Stimulated activated effector memory CD8-positive, alpha-beta T cell treated with anti-CD3 and anti-CD28 coated beads, Interleukin-12 subunit alpha, Interleukin-12 subunit beta, amount 100 ng/mL, for 72 hours (primary cell): Measurements from ENCODE around the gene TRIM39.

Experiments used
- ATAC-seq: fragments of 150-1000 bp; cut with Tn5 transposase; 2 replicates; pipeline ENCODE4 v1.10.0; 2021
- DNase-seq, 2 donors: peaks; one replicate each; pipeline ENCODE4 v3.0.0; 2021 to 2022; ENCODE audit warnings: low spot score in 2 of 2
- H3K27ac Mint-ChIP-seq: one replicate; pipeline ENCODE4 v1.8.0; 2022; ENCODE audit warnings: mild to moderate bottlenecking, mixed read lengths
- H3K36me3 Mint-ChIP-seq: one replicate; pipeline ENCODE4 v1.8.0; 2022; ENCODE audit warnings: mild to moderate bottlenecking, mixed read lengths
- H3K4me1 Mint-ChIP-seq: one replicate; pipeline ENCODE4 v1.8.0; 2022; ENCODE audit warnings: mixed read lengths
- H3K4me3 Mint-ChIP-seq: one replicate; pipeline ENCODE4 v1.8.0; 2022; ENCODE audit warnings: mild to moderate bottlenecking, mixed read lengths
- H3K9me3 Mint-ChIP-seq: one replicate; pipeline ENCODE4 v1.8.0; 2022; ENCODE audit warnings: mixed read lengths

Gene TRIM39

DNA sequence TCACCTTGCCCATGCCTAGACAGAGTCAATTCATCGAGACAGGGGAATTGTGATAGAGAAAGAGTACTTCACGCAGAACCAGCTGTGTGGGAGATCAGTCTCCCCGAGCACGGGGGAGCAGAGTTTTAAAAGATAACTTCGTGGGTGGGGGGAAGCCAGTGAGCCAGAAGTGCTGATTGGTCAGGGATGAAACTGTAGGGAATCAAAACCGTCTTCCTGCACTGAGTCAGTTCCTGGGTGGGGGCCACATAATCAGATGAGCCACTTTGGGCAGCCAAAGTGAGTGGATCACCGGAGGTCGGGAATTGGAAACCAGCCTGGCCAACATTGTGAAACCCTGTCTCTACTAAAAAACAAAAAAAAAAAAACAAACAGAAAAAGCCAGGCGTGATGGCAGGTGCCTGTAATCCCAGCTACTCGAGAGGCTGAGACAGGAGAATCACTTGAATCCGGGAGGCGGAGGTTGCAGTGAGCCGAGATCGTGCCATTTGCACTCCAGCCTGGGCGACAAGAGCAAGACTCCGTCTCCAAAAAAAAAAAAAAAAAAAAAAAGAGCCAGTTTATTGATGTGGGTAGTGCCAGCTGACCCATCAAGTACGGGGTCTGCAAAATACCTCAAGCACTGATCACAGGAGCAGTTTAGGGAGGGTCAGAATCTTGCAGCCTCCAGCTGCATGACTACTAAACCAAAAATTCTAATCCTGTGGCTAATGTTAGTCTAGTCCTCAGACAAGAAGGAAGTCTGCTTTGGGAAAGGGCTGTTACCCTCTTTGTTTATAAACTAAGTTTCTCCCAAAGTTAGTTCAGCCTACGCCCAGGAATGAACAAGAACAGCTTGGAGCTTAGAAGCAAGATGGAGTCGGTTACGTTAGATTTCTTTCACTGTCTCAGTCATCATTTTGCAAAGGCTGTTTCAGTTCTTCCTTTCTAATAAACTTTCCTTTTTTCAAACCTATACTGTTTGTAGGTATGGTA lies 3.9 kb upstream of the TRIM39 start:
- Mint-ChIP-seq H3K9me3 (no peaks in the 10 kb centered on the region), H3K4me1 (peaks cover 63% of the 10 kb centered on the region), H3K27ac (peak overlapping the region; percentile 85), H3K36me3 (peaks cover 74% of the 10 kb centered on the region), H3K4me3 (peak overlapping the region; percentile 90)
- ATAC-seq (no peak), DNase-seq (peak in 1 of 2 donors; percentile 56)

DNA sequence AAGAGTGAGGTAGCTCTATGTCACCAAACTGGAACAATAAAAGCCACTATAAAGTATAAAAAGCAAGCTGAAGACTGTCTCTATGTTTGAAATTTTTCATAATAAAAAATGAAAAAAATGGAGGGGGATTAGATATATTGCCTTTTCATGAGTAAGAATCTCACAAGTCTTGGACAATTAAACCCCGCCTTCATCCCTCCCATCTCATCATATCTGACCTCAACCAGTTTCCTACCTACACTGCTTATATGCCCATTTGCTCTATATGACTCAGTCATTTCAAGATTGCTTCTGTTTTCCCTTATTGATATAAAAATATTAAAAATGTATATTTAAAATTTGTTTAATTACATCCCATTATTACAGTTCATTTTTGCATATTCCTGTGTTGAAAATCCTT lies 2.9 kb upstream of the TRIM39 start:
- peaks cover 53% of the 10 kb centered on the region for H3K4me1 Mint-ChIP-seq
- no peak for DNase-seq
- no peak for ATAC-seq
- peak overlapping the region; percentile 90 for H3K4me3 Mint-ChIP-seq
- peaks cover 71% of the 10 kb centered on the region for H3K36me3 Mint-ChIP-seq
- H3K27ac Mint-ChIP-seq: no peak overlapping the region
- no peaks in the 10 kb centered on the region for H3K9me3 Mint-ChIP-seq

DNA sequence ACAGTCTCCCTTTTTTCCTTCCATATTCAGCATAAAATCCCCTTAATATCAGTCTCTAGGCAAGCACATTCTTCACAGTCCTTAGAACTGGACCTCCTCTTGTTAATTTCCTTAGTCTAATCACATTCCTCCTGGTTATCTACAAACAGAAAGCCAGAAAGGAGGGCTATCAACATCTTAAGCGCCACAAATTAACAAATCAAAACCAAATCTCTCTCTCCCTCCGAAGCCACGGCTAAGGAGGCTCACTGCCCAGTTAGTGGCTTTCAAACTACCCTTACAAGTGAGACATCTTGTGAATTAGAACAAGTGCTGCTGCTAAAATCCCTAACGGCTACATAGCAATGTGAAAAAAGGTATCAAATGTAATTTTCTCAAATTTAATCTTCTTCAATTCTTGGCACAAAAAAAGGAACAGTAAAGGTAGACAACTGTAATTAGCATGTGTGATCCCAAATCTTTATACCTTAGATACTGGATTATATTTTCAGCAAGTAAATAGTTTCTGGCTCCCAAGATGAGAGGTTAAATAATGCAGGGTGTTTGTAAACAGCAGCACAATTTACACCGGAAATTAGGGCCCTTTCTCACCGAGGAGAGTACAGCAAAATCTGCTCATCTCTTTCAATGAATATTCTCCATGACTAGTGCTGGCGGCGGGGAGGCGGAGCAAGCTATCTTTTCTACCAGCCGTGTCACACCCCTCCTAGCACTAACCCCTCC lies 1.4 kb upstream of the TRIM39 start:
- Mint-ChIP-seq H3K27ac (peak overlapping the region; percentile 97), H3K9me3 (no peaks in the 10 kb centered on the region), H3K36me3 (peaks cover 73% of the 10 kb centered on the region), H3K4me1 (peaks cover 43% of the 10 kb centered on the region), H3K4me3 (peak overlapping the region; percentile 90)
- DNase-seq (no peak), ATAC-seq (peak; percentile 83)

DNA sequence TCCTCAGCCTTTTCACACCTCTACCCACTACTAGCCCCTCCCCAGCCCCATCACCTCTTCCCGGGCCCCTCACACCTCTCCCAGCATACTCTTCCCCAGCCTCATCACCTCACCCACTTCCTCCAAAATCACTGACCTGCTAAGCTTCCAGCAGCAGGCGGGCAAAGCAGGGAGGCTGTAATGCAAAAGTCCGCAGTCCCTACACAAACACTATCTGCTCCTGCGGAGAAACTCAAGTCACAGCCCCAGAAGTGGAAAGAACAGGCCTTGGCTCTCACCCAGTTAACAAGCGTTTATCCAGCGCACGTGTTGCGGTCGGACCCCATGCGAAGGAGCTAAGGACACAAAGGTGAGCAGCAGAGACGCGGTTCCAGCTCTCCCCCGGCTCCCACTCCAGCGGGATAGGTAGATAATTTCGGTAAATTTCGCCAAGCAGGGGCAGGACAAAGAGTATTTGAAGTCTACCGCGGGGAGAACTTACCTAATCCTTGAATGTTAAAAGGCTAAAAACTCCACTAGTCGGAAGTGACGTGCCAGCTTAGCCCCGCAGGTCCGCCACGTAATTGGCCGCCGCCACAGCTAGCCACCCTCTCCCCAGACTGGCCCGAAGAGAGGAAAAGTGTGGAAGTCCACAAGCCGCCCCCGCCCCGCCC lies 728 bp upstream of the TRIM39 start:
- H3K4me3 Mint-ChIP-seq: peak overlapping the region; percentile 90
- H3K27ac Mint-ChIP-seq: peak overlapping the region; percentile 97
- peaks cover 73% of the 10 kb centered on the region for H3K36me3 Mint-ChIP-seq
- DNase-seq (peak; percentile 53 to 89), ATAC-seq (peak; percentile 74)
- no peaks in the 10 kb centered on the region for H3K9me3 Mint-ChIP-seq
- peaks cover 36% of the 10 kb centered on the region for H3K4me1 Mint-ChIP-seq

DNA sequence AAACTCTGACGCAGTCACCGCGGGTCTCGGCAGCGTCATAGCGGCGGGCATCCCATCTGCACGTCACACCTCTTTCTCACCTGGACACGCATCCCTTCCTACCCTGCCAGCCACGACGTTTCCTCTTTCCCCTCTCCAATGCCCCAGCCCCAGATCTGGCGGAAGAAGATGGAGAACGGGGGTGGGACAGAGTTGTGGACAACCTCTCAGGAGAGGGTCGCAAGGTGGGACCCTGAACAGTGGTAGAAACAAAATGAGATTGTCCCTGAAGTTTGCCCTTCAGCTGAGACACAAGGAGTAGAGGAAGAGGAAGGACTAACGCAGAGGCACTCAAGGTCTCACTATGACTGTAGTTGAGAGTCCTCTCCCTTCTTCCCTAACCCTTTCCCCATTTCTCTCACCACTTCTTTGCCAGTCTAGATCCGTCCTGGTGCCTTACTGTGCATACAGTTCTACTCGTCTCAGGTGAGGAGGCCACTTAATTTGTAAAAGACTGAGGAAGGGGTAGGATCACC lies 562 bp downstream of the TRIM39 start:
- H3K9me3 Mint-ChIP-seq: no peaks in the 10 kb centered on the region
- DNase-seq (no peak), ATAC-seq (no peak)
- H3K4me3 Mint-ChIP-seq: peak overlapping the region; percentile 90
- peaks cover 27% of the 10 kb centered on the region for H3K4me1 Mint-ChIP-seq
- H3K27ac Mint-ChIP-seq: peak overlapping the region; percentile 97
- peaks cover 74% of the 10 kb centered on the region for H3K36me3 Mint-ChIP-seq

DNA sequence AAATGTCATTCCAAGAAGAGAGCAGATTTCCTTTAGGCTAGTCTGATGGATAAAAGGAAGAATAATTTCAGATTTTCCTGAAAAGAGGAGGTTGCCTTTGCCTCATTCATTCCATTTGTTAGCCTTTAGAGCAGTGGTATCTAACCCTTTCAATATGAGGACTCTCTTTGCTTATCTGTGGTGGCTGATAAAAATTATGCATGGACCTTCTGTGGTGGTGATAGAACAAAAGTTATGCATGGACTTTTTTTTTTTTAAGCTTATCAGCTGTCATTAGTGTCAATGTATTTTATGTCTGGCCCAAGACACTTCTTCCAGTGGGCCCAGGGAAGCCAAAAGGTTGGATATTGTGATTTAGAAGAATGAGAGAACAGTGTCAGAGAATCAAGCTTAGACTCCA lies 1.7 kb downstream of the TRIM39 start:
- peak overlapping the region; percentile 97 for H3K27ac Mint-ChIP-seq
- H3K4me3 Mint-ChIP-seq: no peak overlapping the region
- DNase-seq (no peak), ATAC-seq (no peak)
- H3K9me3 Mint-ChIP-seq: no peaks in the 10 kb centered on the region
- H3K36me3 Mint-ChIP-seq: peaks cover 81% of the 10 kb centered on the region
- peaks cover 22% of the 10 kb centered on the region for H3K4me1 Mint-ChIP-seq

DNA sequence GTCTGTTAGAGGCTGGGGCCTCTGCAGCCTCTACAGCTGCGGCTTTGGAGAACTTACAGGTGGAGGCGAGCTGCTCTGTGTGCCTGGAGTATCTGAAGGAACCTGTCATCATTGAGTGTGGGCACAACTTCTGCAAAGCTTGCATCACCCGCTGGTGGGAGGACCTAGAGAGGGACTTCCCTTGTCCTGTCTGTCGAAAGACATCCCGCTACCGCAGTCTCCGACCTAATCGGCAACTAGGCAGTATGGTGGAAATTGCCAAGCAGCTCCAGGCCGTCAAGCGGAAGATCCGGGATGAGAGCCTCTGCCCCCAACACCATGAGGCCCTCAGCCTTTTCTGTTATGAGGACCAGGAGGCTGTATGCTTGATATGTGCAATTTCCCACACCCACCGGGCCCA lies 2.6 kb downstream of the TRIM39 start:
- DNase-seq (no peak), ATAC-seq (no peak)
- Mint-ChIP-seq H3K36me3 (peaks cover 90% of the 10 kb centered on the region), H3K4me1 (peaks cover 22% of the 10 kb centered on the region), H3K9me3 (no peaks in the 10 kb centered on the region), H3K4me3 (no peak overlapping the region), H3K27ac (no peak overlapping the region)

DNA sequence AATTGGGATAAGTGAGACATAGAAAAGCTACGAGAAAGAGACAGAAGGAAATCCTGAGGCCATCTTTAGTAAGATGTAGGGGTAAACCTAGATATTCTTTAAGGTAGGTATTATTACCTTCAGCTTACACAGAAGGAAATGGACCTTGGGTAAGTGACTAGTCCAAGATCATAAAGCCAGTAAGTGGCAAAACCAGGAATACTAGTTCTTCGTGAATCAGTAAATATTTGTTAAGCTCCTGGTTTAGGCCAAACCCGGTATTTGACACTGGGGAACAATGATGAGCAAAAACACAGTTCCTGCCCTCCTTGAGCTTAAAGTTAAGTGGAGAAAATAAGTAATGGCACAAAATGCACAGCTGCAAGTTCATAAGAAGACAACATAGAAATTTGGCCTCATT lies 5.3 kb downstream of the TRIM39 start:
- Mint-ChIP-seq H3K4me1 (peaks cover 9% of the 10 kb centered on the region), H3K36me3 (peaks cover 90% of the 10 kb centered on the region), H3K9me3 (no peaks in the 10 kb centered on the region), H3K4me3 (no peak overlapping the region), H3K27ac (no peak overlapping the region)
- DNase-seq (no peak), ATAC-seq (no peak)

DNA sequence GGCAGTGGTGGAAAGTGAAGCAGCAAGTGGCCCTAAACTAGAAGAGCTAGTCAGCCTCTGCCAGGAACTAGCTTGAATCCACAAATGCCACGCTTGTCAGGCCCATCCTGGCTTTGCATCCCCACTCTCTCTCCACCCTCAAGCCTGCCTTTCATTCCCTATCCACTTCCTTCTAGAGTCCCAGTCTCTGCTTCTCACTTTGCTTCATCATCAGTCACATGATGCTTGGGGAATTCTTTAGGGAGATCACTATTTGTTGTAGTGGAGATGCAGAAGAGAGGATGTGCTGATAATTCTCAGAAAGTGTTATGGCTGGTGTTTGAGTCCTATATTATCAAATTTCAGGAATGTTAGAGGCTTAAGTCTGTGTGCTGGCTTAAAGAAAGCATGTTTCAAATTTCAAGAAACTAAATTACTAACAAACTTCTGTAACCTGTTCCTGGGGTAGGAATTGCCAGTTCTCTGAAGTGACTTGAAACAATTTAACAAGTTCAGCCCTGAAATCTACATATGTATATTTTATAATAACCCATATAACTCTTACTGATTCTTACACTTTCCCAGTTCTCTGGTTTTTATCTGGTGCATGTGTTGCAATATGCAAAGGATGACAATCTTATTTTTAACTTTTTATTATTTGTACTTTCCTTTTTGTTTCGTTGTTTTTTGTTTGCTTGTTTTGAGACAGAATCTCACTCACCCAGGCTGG lies 7.5 kb downstream of the TRIM39 start:
- Mint-ChIP-seq H3K4me1 (no peaks in the 10 kb centered on the region), H3K4me3 (no peak overlapping the region), H3K27ac (no peak overlapping the region), H3K36me3 (peaks cover 97% of the 10 kb centered on the region), H3K9me3 (no peaks in the 10 kb centered on the region)
- no peak for ATAC-seq
- DNase-seq: no peak

DNA sequence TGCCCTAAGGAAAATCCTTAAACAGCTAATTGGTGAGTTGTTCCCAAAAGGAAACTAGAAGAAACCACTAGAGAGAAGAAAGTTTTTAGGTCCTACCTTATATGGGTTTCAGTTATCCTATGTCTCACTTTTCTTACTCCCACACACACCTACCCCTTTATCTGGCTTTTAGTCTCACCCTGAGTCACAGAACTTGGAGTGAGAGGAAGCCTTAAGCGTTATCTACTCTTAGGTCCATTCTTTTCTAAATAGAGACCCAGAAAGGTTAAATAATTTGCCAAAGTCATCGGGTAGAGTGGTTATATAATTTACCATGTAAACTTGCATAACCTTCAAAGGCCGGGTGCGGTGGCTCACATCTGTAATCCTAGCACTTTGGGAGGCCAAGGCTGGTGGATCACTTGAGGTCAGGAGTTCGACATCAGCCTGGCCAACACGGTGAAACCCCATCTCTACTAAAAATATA lies 13.9 kb downstream of the TRIM39 start:
- H3K9me3 Mint-ChIP-seq: no peaks in the 10 kb centered on the region
- H3K36me3 Mint-ChIP-seq: peaks cover 64% of the 10 kb centered on the region
- peaks cover 11% of the 10 kb centered on the region for H3K4me1 Mint-ChIP-seq
- DNase-seq (no peak), ATAC-seq (no peak)
- no peak overlapping the region for H3K4me3 Mint-ChIP-seq
- H3K27ac Mint-ChIP-seq: no peak overlapping the region

DNA sequence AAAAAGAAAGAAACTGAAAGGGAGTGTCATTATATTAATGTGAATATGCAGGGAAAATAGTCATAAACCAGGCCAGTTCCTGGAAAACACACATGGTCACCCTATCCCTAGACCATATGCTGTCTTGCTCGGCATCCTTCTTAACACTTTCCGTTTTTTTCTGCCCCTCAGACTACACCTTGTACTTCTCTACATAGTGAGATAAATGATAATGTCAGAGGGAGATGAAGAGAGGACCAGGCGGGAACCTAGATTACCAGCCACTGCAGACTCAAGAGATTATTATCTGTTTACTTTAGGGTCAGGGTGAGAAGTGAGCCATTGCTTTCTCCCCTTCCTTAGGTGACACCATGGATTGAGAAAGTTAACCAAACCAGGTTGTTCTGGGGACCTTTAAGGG lies 14.5 kb downstream of the TRIM39 start:
- Mint-ChIP-seq H3K4me1 (peaks cover 17% of the 10 kb centered on the region), H3K4me3 (no peak overlapping the region), H3K9me3 (no peaks in the 10 kb centered on the region), H3K27ac (no peak overlapping the region), H3K36me3 (peaks cover 58% of the 10 kb centered on the region)
- DNase-seq (no peak), ATAC-seq (no peak)

DNA sequence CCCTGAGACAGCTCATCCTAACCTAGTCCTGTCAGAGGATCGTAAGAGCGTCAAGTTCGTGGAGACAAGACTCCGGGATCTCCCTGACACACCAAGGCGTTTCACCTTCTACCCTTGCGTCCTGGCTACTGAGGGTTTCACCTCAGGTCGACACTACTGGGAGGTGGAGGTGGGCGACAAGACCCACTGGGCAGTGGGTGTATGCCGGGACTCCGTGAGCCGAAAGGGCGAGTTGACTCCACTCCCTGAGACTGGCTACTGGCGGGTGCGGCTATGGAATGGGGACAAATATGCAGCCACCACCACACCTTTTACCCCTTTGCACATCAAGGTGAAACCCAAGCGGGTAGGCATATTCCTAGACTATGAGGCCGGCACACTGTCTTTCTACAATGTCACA lies 15.0 kb downstream of the TRIM39 start:
- DNase-seq (no peak), ATAC-seq (no peak)
- H3K9me3 Mint-ChIP-seq: no peaks in the 10 kb centered on the region
- peaks cover 17% of the 10 kb centered on the region for H3K4me1 Mint-ChIP-seq
- H3K27ac Mint-ChIP-seq: no peak overlapping the region
- peaks cover 54% of the 10 kb centered on the region for H3K36me3 Mint-ChIP-seq
- H3K4me3 Mint-ChIP-seq: no peak overlapping the region

DNA sequence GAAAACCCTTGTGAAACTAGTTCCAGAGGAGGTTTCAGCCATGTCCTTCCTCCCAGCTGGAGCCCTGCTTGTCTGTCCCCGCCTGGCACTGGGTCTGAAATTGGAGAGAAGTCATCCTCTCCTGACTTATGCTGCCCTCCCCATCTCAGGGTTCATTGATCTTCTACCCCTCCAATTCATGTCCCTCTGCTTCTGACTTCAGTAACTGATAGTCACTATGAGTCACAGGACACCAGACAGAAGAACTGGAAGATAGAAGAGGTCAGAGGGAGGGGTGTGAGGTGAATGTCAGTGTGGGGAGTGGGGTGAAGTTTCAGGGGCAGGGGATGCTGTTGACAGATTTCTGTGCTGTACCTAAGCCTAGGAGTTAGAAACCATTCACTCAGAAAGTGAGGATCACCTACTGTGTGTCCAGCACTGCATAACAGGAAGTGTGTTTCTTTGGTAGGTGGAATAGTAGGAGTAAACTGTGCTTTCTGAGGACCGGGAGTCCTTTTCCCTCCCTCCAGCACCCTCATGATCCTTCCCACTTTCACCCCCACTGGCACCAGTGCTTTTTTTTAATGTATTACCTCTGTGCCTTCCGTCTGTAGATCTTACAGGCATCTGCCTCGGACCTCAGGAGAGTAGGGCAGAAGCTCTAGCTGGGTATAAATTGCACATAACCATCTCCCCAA lies 17.6 kb downstream of the TRIM39 start:
- H3K4me3 Mint-ChIP-seq: peak overlapping the region; percentile 75
- ATAC-seq (no peak), DNase-seq (no peak)
- no peaks in the 10 kb centered on the region for H3K9me3 Mint-ChIP-seq
- H3K4me1 Mint-ChIP-seq: peaks cover 25% of the 10 kb centered on the region
- peak overlapping the region; percentile 82 for H3K27ac Mint-ChIP-seq
- peaks cover 32% of the 10 kb centered on the region for H3K36me3 Mint-ChIP-seq
